ENCODE measurements around the gene SRGAP1.
"Not testable (repeated sequence)": the region's sequence is repeated elsewhere in the genome, so short reads cannot be mapped to it uniquely, and the experiment has no call there.

SRGAP1 gene

DNA sequence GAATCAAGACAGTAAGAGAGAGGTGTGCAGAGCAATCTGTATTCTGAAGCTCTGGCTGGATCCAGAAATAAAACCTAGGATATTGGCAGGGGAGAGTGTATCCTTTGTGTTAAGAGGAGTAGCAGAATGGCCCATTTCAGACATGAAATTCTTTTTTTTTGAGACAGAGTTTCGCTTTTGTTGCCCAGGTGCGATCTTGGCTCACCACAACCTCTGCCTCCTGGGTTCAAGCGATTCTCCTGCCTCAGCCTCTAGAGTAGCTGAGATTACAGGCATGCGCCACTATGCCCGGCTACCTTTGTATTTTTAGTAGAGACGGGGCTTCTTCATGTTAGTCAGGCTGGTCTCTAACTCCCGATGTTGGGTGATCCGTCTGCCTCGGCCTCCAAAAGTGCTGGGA lies 6.1 kb upstream of the SRGAP1 start:
- no peak for DNase-seq (ENCODE audit: low read depth)

- no peak for DNase-seq (ENCODE audit: low read depth)
Measured at GRCh38 chr12:63841011-63841410, 3.5 kb upstream of the SRGAP1 start.

DNA sequence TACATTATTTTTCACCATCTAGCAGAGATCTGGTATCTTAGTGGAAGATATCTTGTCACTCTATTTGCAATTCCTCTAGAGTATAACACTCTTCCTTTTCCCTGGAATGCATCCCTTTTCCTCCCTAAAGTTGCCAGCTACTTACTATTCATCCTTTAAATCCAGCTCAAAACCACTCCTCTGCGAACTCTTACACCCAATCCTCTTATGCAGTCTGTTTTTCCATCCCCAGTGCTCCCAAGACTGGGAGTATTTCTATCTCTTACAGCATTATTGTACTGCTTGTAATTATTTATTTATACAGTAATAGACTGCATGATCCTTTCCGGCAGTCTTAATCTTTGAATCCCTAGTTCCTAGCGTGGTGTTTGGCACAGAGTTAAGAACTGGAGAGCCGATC lies 2.9 kb upstream of the SRGAP1 start:
- DNase-seq (ENCODE audit: low read depth): no peak

- DNase-seq (ENCODE audit: low read depth): not testable (repeated sequence)
Measured at GRCh38 chr12:63842750-63843149, 1.8 kb upstream of the SRGAP1 start.

DNA sequence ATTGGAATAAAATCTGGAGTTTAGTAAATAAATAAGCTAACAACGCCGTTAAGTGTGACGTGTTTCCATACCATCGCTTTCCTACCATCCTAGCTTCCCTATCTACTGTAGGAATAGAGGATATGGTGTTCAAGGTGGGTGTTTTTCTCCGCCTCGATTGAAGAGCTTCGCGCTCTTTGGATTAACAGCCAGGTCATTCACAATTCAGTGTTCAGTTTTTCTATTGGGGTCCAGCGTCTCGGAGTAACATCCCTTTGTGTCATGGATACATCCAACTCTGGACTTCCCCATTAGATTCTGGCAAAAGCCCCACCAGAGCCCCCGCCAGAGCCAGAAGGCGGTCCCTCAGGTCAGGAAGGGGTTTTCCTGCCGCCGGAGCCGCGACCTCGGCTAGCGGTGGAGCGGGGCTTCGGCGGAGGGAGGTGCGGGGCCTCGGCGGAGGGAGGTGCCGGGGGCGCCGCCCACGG lies 1.2 kb upstream of the SRGAP1 start:
- DNase-seq (ENCODE audit: low read depth): no peak

GRCh38 chr12:63843721-63844390 lies 644 bp upstream of the SRGAP1 start:
- DNase-seq (ENCODE audit: low read depth): peak; percentile 94

DNA sequence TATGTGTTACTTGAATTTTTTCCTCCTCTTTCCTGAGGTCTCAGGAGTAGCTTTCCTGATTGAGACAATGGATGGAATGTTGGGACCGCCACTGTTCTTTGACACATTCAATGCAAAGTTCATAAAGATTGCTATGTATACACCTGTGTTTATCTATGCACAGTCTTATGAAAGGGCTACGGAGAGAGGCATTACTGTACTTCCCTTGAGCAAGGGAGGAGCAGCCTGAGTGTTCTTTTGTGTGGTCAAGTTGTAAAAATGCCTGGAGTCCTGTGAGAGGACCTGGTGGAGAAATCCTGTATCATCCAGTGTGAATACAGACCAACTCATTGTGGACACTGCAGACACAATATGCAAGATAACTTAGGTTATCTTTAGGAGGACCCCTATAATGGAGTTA lies 1.2 kb downstream of the SRGAP1 start:
- DNase-seq (ENCODE audit: low read depth): no peak

DNA sequence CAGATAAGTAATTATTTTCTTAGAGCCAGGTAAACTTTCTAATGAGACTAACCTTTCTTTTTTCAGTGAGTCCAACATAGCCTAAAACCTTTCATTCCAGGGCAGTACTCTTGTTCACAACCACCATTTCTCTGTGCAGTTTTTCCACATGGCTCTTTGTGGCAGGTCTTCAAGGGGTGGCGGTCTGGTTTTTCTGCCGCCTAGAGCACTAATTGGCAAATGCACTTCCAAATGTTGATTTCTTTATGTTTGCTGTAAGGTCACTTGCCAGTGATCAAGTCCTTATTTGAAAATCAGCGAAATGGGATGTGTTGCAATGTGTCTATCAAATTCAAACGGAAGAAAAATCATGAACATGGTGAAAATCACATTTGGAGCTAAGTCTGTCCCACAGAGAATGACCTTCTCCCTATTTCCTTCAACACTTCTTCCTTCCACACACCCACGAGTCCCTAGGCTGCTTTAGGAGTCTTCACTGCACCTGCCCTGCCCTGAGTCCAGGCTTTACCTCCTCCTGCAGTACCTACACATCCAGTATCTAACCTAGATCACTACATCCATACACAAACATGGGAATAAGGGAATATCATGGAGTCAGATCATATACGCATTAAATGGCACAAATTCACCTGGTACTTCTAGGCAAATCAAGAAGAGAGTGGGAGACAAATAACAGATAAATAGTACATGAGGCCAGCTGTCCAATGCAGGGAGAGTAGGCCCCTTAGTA lies 1.9 kb downstream of the SRGAP1 start:
- no peak for DNase-seq (ENCODE audit: low read depth)

DNA sequence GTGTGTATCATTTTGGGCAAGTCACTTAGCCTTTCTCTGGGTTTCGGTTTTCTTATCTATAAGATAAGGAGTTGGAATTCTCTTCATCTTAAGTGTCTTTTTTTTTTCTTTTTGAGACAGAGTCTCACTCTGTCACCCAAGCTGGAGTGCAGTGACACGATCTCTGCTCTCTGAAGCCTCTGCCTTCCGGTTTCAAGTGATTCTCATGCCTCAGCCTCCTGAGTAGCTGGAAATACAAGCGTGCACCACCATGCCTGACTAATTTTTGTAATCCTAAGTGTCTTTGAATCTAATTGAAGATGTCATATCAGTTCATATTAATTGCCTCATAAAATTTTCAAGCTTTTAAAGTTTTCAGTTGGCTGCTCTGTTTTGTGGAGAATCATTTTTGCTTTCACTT lies 4.0 kb downstream of the SRGAP1 start:
- DNase-seq (ENCODE audit: low read depth): no peak

- no peak for DNase-seq (ENCODE audit: low read depth)
Measured at GRCh38 chr12:63849106-63849620, 4.7 kb downstream of the SRGAP1 start.

DNA sequence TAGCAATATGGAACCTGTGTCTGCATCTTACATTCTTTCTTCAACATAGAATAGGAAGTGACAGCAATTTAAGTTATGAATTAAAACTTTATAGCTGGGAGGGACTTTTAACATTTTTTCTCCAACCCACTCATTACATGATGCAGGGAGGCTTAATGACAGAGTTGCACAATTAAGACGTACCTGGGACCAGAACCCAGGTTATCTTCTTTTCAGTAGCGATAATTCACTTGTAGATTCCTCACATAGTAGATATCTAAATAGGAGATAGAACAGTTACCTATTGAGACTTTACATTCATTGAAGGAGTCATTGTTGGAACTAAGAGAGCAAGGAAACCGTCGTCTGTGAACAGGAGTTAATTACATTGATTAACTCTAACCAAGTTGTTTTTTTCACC lies 5.1 kb downstream of the SRGAP1 start:
- no peak for DNase-seq (ENCODE audit: low read depth)

GRCh38 chr12:63853978-63854377 lies 9.5 kb downstream of the SRGAP1 start:
- no peak for DNase-seq (ENCODE audit: low read depth)

GRCh38 chr12:63855299-63855698 lies 10.8 kb downstream of the SRGAP1 start:
- no peak for DNase-seq (ENCODE audit: low read depth)

DNA sequence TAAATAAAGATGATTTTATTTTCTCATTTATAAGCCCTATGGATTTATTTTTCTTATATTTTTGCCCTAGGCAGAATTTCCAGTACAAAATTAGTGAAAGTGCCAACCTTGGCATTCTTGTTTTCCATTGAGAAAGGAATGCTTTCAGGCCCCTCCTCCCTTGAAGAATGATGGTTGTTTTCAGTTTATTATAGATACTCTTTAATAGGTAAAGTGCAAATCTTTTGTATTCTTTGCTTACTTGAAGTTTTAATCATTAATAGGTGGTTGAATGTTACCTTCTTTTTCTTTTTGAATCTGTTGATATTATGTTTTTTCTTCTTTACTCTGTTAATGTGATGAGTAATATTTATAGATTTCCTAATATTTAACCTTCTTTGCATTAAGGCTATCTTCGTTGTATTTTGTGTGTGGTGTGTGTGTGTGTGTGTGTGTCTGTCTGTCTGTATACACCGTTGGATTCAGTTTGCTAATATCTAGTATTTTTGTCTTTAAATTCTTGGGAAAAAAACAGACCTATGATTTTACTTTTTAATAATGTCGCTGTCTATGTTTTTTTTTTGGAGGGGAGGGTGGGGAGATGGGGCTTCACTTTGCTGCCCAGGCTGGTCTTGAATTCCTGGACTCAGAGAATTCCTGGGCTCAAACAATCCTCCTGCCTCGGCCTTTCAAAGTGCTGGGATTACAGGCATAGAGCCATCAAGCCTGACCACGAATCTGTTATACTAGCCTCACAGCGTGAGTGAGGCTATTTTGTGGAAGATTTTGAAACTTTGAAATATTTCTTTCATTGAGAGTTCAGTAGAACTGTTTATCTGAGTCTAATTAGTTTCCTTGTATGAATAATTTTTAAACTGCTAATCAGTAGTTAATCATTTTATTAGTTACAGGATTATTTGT lies 13.5 kb downstream of the SRGAP1 start:
- no peak for DNase-seq (ENCODE audit: low read depth)

DNA sequence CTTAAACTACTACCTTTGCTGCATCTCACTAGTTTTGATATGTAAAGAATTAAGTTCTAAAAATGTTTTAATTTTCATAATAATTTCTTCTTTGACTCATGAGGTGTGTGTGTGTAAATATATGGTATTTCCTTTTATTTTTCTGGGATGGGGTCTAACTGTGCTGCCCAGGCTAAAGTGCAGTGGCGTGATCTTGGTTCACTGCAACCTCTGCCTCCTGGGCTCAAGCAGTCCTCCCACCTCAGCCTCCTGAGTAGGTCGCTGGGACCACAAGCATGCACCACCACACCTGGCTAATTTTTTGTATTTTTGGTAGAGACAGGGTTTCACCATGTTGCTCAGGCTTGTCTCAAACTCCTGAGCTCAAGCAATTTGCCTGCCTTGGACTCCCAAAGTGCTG lies 15.4 kb downstream of the SRGAP1 start:
- not testable (repeated sequence) for DNase-seq (ENCODE audit: low read depth)

GRCh38 chr12:63862187-63862968 lies 17.9 kb downstream of the SRGAP1 start:
- DNase-seq (ENCODE audit: low read depth): no peak

GRCh38 chr12:63862969-63863230 lies 18.4 kb downstream of the SRGAP1 start:
- DNase-seq (ENCODE audit: low read depth): no peak

DNA sequence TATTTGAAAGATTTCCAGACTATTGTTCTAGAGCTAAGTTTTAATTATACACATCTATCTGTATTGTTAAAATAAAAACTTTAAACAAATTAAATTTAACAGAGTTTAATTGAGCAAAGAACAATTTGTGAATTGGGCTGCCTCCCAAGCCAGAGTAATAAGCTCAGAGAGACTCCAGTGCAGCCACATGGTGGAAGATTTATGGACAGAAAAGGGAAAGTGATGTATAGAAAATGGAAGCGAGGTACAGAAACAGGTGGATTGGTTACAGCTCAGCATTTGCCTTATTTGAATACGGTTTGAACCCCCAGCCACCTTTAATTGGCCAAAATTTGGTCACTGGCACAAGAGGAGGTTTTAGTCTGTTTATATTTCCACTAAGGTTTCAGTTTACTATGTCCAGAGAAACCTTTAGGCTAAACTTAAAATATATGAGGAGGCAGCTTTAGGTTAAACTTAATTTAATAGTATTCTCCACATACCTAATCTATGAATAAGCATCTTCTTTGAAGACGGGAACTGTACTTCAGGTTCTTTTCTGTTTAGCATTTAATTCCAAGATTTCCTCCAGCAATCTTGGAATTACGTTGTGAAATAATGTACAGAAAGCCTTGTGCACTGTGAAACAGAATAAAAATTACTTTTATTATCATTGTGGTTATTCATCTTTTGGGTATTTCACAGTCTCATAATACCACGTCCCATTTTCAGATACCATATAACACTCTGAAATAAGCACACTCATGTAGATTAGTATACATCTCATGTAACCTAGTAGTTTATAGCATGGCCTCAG lies 19.4 kb downstream of the SRGAP1 start:
- DNase-seq (ENCODE audit: low read depth): no peak

DNA sequence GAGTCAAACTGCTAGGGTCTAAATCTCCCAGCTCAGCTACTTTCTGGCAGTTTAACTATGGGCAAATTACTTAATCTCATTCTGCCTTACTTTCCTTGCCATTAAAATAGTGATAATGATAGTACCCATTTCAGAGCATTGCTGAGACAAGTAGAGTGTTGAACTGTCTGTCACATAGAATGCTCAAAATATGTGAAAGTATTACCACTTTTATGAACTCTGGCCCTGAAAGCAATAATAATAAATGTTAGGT lies 19.9 kb downstream of the SRGAP1 start:
- DNase-seq (ENCODE audit: low read depth): no peak

GRCh38 chr12:63865448-63865847 lies 20.9 kb downstream of the SRGAP1 start:
- no peak for DNase-seq (ENCODE audit: low read depth)

DNA sequence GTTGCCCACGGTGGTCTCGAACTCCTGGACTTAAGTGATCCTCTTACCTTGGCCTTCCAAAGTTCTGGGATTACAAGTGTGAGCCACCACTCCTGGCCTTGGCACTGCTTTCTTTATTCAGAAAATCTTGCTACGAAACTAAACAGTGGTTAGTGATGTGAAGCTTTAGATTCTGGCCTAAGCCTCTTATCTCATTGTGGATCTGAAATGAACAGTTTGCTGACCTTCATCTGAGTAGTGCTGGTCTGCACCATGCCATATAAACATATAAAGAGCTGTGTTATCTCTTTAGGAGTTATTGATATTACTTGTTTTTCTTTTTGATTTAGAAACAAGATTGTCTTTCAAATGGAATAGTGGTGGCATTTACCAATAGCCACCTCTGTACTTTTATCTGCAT lies 22.6 kb downstream of the SRGAP1 start:
- DNase-seq (ENCODE audit: low read depth): no peak

Measured in GM04504 (cell line).